Epithelial cell of esophagus (primary cell): ENCODE results near the gene ANKS1B.

Experiments
- DNase-seq: peaks from one replicate; pipeline ENCODE4 v3.0.0; 2010; ENCODE audit warnings: low read depth
- H3K4me3 ChIP-seq: 2 replicates; pipeline ENCODE4 v1.5.1; 2011; ENCODE audit warnings: mild to moderate bottlenecking, low read length, control low read depth
- CTCF ChIP-seq: IDR thresholded peaks from 2 replicates; pipeline ENCODE4 v1.5.1; 2011; ENCODE audit warnings: low read depth, mild to moderate bottlenecking, low read length, control low read depth, inconsistent platforms; ENCODE audit not compliant: insufficient read depth; ENCODE audit errors: missing control alignments

The ANKS1B gene

GRCh38 chr12:99170461-99170860, 814.3 kb downstream of the ANKS1B start:
- no peak overlapping the region for H3K4me3 ChIP-seq
- no peak for TF ChIP-seq CTCF
- no peak for DNase-seq

GRCh38 chr12:99170037-99170436, 814.7 kb downstream of the ANKS1B start:
- no peak overlapping the region for H3K4me3 ChIP-seq
- TF ChIP-seq CTCF, result no peak
- DNase-seq, result no peak

- TF ChIP-seq CTCF, result no peak
- H3K4me3 ChIP-seq, result no peak overlapping the region
- peak; percentile 12 for DNase-seq
These were observed 826.8 kb downstream of the ANKS1B start for GRCh38 chr12:99157946-99158345.

GRCh38 chr12:99154983-99155336, 829.8 kb downstream of the ANKS1B start:
- no peak overlapping the region for H3K4me3 ChIP-seq
- TF ChIP-seq CTCF, result no peak

GRCh38 chr12:99154216-99154982, 830.3 kb downstream of the ANKS1B start:
- H3K4me3 ChIP-seq, result no peak overlapping the region
- TF ChIP-seq CTCF, result no peak
- no peak for DNase-seq

More at GRCh38 chr12:99154983-99155336, 829.8 kb downstream of the ANKS1B start:
- DNase-seq, result no peak

GRCh38 chr12:99153293-99153692, 831.4 kb downstream of the ANKS1B start:
- TF ChIP-seq CTCF, result no peak
- no peak for DNase-seq
- H3K4me3 ChIP-seq, result no peak overlapping the region

GRCh38 chr12:99152337-99152736, 832.4 kb downstream of the ANKS1B start:
- DNase-seq, result no peak
- no peak for TF ChIP-seq CTCF
- no peak overlapping the region for H3K4me3 ChIP-seq
